D341Med (cell line): ENCODE measurements around the gene PSMC1.
"Not testable (repeated sequence)": the region's sequence is repeated elsewhere in the genome, so short reads cannot be mapped to it uniquely, and the experiment has no call there.

Source experiments
- DNase-seq: peaks from one replicate; pipeline ENCODE4 v3.0.0; 2012; ENCODE audit warnings: low spot score

The PSMC1 gene

DNA sequence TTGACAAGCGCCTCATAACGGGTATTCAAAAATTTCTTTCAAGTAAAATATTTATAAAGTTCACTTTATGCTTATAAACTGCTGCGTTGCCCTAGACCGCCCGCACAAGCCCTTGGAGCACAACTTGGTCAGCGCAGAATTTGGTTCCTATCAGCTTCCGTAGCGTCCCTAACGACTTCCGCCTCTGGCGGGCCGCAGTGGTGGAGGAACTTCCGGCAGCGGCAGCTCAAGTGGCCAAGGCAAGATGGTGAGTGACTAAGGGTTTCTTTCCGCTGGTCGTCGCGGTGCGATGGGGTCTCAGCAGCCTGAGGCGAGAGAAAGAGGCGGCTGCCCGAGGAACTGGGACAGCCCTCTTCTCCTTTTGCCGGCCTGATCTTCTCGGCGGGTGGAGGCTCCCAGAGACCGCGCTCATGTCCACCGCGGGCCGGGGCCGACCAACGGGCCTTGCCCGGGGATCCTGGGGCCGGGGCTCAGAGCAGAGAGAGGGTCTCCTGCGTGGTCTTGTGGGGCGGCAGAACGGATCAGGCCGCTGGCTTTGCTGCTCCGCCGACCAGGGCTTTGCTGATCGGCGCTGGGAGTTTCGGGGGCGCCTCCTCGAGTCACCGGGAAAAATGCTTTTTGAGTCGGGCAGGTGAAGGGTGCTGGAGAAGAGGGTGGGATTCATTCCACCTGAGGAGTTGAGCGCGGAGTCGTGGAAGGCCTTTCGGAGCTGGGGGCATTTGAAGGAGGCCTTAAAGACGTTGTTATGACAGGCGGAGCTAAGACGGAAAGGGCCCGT lies at the start of gene PSMC1:
TSS of gene PSMC1 (plus strand) at position 200 of the 778 bp plus-strand sequence. CDS start at position 245, 45 bp downstream.
- DNase-seq = peak; percentile 94

- DNase-seq = no peak
Measured at GRCh38 chr14:90213099-90213748, 43.1 kb upstream of the PSMC1 start.

DNA sequence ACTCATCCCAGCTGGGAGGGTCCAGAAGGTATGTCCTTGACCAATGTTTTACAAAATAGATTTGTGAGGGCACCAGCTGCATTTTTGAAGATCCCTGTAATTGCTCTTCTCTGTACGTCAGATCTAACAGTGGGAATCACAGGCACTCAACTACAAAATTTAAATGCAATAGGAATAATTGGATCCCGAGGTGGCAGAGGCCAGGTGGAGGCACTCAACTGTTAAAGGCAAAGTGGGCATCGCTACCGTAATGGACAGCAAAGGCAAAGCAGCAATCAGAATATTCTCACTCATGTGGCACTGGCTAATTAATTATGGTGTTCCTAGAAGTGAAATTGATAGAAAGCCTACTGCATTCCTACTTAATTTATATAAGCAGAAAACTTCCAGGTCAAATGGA lies 27.9 kb upstream of the PSMC1 start:
- DNase-seq = no peak

DNA sequence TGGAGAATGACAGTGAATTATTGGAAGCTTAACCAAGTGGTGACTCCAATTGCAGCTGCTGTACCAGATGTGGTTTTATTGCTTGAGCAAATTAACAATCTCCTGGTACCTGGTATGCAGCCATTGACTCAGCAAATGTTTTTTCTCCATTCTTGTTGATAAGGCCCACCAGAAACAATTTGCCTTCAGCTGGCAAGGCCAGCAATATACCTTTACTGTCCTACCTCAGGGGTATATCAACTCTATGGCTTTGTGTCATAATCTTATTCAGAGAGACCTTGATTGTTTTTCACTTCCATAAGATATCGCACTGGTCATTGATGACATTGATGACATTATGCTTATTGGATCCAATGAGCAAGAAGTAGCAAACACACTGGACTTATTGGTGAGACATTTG lies 26.4 kb upstream of the PSMC1 start:
- DNase-seq = not testable (repeated sequence)

DNA sequence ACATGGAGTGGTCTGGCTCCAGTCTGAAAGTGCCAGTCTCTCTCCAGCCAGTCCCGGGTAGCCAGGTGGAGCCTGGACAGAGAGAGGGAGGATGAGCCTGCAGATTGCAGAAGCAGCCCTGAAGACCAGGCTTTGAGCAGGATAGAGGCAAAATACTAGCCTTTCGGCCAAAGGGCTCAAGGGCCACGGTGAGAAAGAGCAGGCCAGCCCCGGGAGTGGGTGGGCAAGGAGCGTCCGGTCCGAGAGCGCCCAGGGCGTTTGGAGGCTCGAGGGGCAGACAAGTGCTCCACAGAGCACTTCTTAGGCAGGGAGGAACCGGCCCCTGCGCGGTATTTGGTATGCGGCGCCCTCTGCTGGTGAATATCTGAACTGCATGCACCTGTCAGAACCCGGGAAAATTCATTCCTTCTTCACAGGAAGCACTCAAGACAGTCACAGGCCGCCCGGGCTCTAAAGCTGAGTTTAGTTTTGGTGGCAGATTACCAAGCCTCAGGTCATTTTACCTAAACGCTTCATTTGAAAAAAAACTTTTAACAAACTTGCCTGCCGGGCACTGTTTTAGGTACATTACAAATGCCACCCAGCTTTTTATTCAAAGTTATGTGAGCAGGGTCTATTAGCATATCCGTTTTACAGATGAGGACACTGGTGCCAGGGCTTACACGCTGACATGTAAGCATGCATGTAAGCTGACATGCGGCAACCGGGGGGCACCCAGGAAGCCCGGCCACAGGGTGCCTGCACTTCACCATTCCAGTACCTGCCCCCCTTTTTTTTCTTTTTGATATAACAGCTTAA lies 21.0 kb upstream of the PSMC1 start:
- peak; percentile 89 for DNase-seq

DNA sequence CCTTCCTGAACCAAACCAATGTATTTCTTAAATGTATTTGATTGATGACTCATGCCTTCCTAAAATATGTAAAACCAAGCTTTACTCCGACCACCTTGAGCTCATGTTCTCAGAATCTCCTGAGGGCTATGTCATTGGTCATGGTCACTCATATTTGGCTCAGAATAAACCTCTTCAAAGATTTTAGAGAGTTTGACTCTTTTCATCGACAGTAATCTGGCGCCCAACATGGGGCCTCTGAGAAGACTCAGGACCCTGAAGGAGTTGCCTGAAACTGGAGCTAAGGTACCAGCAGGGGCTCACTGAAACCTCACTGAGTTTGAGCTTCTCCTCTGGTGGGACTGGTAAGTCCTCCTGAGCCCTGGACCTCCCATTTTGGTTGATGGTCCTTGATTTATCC lies 17.2 kb upstream of the PSMC1 start:
- DNase-seq = no peak

DNA sequence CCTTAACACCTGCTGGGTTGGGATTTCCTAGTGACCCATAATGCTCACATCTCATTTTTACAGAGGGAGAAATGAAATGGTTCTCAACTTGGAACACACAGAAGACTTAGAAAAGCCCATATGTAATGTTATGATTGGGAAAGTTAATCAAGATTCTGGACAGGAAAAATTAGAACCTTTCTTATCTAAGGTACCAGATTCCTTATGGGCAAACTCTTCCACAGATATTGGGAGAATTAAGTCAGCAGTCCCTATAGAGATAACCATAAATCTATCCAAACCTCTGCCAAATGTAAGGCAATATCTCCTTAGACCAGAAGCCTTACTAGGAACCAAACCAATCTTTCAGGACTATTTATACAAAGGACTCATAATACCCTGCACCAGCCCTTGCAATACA lies 13.9 kb upstream of the PSMC1 start:
- DNase-seq = no peak

DNA sequence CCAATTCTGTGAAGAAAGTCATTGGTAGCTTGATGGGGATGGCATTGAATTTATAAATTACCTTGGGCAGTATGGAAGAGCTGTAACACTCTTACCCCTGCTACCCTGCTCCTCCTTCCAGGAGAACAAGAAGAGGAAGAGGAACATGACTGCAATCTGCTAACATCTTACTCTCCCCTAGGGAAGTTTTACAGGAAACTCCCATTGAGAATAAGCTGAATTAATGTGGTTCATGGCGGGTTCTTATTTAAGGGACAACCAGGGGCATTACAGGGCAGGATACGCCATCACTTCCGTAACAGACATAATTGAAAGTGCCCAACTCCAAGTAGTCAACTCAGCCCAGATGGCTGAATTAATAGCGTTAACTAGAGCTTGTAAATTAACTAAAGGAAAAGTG lies 9.4 kb upstream of the PSMC1 start:
- no peak for DNase-seq

GRCh38 chr14:90247441-90247840 lies 8.9 kb upstream of the PSMC1 start:
- DNase-seq = not testable (repeated sequence)

DNA sequence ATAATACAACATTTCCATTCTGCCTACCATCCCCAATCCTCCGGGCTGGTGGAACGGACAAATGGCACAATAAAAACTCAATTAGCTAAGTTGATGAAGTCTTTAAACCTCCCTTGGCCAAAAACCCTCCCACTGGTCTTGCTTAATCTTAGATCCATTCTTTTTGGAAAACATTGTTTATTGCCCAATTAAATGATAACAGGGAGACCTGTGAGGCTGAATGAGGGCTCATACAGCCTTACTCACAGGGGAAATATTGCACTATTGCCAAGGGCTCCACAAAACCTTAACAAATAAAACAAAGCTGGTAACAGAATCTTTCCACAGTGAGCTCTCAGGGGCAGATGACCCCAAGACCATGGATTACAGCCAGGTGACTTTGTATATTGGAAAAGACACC lies 7.8 kb upstream of the PSMC1 start:
- no peak for DNase-seq

DNA sequence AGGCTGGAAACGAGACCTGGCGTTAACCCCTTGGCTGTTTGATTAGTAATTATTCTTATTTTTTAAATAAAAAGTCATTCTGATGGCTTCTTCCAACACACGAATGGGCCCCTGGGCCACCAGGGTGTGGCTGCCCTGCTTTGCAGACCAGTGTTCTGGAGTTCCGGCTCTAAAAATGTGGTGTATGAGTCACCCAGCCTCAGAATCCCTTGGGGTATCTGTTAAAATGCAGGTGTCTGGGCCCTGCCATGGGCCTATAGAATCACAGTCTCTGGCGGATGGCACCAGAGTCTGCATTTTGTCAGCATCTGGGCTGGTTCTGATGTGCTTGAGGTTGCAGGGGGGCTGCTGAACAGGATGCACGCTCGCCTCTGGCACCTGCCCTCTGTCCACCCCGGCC lies 2.5 kb upstream of the PSMC1 start:
- no peak for DNase-seq

DNA sequence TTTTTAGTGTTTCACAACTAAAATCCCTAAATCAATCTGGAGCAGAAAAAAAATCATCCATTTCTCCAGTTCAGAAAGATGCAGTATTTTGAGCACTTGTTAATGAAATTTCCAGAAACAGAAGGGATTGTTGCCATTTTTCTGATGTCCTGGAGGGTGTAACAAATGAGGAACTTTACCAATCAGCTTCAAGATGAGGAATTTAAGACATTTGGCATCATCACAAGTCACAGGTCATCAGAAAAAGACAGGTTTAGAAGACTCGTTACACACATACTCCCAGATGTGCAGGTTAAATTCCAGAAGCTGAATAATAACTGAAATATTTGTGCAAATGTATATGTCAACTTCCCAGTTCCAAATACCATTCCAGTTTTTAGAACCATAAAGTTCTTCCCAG lies 482 bp upstream of the PSMC1 start:
- DNase-seq = no peak

GRCh38 chr14:90263748-90264449 lies 7.5 kb downstream of the PSMC1 start:
- DNase-seq = no peak

GRCh38 chr14:90266441-90267154 lies 10.2 kb downstream of the PSMC1 start:
- DNase-seq = no peak

GRCh38 chr14:90268420-90268819 lies 12.1 kb downstream of the PSMC1 start:
- DNase-seq = no peak

- DNase-seq = no peak
Measured at GRCh38 chr14:90272523-90272922, 16.2 kb downstream of the PSMC1 start.

GRCh38 chr14:90273532-90273931 lies 17.2 kb downstream of the PSMC1 start:
- DNase-seq = peak; percentile 8

- no peak for DNase-seq
Measured at GRCh38 chr14:90274019-90274418, 17.7 kb downstream of the PSMC1 start.

- no peak for DNase-seq
Measured at GRCh38 chr14:90274808-90275457, 18.6 kb downstream of the PSMC1 start.

- no peak for DNase-seq
Measured at GRCh38 chr14:90275458-90275814, 19.1 kb downstream of the PSMC1 start.

- DNase-seq = no peak
Measured at GRCh38 chr14:90275820-90276219, 19.5 kb downstream of the PSMC1 start.
